Adrenal gland (tissue), 5 donors: ENCODE measurements around the gene MRPS5.

Source experiments
- POLR2A ChIP-seq, 2 donors: fragments of 450-650 bp; IDR thresholded peaks; one replicate each; pipeline ENCODE4 v1.6.1; 2017; ENCODE audit warnings: antibody characterized with exemption in 2 of 2, mild to moderate bottlenecking in 2 of 2, moderate library complexity in 1 of 2
- TF ChIP-seq, protein P1 (sequence below), 6 experiments: fragments of 450-650 bp in 4 of 6; fragments of 200-600 bp in 2 of 6; sonication (generic) in 1 of 6; IDR thresholded peaks; 1 replicate in 5 of 6; 2 replicates in 1 of 6; pipeline versions ENCODE4 v1.5.1 to v1.8.0; 2016 to 2021; ENCODE audit warnings: antibody characterized with exemption in 6 of 6, mild to moderate bottlenecking in 2 of 6, moderate library complexity in 1 of 6
- donor health status: DM: no; HTN: no; CAD: no.

DNA sequence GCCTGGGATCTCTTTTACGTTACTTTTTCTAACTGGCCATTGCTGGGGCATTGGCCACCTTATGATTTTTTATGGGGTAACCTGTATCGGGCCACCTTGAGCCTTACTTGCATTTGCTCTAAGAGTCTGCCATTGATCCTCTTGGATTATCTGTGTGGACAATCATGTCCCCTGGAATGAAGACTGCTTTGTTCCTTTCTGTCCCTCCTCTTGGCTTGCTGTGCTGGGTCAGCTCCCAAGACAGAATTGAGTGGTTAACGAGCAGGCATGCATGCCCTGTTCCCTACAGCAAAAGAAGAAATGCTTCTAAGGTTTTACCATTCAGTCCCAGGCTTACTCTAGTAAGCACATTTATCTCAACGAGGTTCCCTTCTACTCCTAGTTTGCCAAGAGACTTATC is 49.8 kb downstream of the MRPS5 start:
- TF ChIP-seq, protein P1, sequence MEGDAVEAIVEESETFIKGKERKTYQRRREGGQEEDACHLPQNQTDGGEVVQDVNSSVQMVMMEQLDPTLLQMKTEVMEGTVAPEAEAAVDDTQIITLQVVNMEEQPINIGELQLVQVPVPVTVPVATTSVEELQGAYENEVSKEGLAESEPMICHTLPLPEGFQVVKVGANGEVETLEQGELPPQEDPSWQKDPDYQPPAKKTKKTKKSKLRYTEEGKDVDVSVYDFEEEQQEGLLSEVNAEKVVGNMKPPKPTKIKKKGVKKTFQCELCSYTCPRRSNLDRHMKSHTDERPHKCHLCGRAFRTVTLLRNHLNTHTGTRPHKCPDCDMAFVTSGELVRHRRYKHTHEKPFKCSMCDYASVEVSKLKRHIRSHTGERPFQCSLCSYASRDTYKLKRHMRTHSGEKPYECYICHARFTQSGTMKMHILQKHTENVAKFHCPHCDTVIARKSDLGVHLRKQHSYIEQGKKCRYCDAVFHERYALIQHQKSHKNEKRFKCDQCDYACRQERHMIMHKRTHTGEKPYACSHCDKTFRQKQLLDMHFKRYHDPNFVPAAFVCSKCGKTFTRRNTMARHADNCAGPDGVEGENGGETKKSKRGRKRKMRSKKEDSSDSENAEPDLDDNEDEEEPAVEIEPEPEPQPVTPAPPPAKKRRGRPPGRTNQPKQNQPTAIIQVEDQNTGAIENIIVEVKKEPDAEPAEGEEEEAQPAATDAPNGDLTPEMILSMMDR (IDR thresholded peaks at IDR 0.05): no peak
- TF ChIP-seq POLR2A (IDR thresholded peaks at IDR 0.05): no peak
